Embryonic facial prominence (tissue), 1 donor: ENCODE measurements around the gene MAB21L1.

Experiments used
- DNase-seq: peaks from one replicate; pipeline ENCODE4 v3.0.0-alpha.2; 2016; ENCODE audit errors: extremely low spot score

Gene MAB21L1

DNA sequence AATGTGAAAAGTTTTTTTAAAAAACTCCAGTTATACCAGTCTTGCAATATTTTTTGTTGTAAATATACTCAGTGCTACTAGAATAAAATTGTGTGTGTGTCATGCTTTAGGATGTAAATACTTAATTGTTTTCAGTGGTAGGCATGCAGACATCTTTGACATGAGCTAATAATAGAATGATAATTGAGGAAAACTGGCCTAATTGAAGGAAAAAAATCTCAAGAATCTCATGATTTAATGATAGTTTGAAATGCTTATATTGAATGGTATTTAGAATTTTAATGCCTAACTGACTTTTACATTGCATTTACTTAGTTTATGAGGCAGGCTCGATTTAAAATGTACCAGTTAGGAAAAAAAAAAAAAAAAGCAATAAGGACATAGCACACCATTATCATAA lies 3.2 kb upstream of the MAB21L1 start:
- no peak for DNase-seq

DNA sequence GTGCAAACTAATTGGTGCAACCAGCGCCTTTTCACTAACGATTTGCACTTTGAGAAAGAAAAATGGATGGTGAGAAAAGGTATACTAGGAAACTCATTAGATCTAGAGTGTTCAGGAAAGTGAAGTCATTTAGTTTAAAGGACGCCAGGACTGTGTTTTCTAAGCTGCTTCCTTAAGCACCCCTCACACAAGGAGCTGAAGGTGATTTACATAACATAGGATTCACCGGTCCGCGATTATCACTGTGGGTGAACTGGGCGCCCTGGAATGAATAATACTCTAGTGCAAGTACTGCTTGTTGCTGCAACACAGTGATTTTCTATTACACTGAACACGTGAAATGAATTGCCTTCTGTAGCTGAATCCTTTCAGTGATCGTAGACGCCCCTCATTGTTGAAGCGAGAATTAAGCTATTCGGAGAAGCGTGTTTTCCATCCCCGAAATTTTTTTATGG lies 2.6 kb upstream of the MAB21L1 start:
- DNase-seq, result no peak

DNA sequence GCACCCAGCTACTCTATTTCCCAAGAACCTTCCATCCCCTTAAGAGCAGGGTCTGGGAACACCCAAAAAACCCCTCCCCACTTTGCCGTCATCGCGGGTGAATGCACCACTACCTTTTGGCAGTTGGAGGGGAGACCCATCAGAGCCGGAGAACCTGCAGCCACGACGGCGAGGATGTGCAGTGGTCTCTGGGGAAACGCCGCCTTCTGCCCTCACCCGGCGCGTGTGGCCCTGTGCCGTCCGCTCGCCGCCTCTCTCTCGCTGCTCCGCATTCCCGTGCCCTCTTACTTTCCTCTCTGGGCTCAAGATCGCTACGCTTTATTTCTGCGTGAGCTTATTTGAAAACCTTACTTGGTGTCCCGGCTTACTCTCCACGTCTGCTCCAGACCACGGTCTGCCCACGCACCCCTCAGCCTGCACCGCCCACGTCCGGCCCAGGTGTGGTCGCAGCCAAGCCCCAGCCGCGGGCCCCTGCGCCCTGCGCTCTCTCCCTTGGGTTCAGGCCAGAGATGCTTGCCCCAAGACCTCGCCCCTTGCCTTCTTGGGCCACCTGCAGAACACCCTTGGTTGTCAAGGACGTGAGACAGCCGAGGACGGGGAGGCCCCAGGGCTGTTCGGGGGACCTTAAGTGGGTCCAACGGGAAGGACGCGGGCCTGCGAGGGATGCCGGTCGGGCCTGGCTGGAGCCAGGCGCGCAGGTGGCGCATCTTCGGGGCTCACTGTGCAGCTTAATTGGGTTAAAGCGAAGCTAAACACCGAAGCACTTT lies 2.0 kb upstream of the MAB21L1 start:
- no peak for DNase-seq

DNA sequence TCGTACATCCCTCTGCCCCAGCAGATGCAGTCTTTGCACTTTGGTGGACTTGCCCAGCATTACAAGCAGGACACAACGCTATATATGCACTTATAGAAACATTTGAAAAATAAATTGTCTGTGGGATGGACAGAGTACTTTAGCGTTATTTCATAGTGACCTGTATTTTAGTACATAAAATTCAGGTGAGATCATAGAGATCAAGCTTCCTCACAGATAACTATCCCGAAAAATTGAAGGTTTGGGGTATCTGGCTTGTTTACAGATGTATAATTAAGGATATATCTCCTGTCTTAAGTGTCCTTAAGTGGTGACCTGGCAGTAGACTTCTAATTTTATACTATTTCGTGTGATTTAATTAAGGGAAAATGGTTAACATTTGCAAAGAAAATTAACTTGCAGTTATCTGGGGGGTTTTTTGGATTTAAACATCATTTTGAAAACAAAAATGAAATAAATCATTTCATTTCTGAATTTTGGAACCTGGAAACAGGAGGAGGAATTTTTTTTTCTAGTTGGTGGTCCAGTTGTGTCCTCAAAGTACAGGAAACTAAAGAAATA lies 977 bp upstream of the MAB21L1 start:
- no peak for DNase-seq

DNA sequence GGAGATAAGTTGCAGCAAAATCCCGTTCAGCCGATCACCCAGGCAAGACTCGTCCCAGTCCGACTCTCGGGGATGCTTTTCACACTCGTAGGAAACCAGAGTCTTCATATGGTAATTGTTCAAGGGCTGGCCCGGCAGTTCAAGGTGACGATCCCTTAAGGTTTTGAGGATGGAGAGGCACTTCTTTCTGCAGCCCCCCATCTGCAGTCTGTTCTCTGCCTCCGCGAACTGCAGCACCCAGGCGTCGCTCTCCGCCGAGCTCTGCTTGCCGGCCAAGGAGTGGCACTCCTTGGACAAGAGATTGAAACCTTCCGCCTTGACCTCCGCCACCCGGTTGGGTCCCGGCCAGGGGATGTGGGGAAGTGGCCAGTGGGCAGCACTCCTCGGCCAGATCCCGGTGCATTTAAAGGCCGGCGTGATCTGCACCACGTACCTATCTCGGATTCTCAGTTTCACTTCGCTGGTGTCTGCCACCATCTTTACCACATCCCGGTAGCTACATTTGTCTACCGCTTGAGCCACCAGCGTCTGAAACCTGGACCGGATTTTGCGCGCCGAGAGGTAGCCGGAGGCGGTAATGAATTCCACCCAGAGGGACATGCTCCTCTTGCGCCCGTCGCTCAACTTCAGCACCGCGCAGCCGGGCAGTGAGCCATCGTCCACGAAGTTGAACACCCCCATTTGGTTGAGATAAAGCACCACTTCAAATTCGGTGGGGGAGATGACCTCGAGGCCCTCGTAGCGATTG lies 1.1 kb downstream of the MAB21L1 start:
- no peak for DNase-seq

DNA sequence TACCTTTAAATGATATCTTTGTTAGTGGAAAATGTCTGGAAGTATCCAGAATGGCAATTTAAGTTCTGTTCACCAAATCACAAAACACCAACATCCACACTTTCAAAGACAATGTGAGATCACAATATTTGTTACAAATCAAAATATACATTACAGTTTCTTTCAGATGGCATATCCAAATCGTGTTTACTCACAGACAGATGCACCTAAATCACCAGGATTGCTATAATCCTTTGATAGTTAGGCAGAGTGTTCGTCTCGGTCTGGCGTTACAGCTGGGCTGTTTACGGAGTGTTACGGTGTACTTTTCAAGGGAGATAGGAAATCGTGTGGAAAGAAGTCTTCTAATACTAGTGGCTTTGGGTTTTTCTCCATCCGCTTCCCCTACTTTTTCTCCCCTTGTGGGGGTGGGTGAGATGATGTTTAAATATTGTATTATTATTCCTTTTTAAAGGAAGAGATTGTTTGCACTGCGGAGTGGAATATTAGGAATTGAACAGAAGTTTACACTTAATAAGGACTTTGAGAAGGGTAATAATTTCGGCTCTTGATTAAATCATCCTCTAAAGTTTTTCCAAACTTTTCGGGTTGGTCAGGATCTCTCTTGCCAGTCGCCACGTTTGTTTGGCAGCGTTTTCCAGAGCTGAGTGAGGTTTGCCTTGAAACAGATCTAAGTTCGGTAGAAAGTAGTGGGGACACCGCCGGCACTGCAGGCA lies 1.8 kb downstream of the MAB21L1 start:
- no peak for DNase-seq

DNA sequence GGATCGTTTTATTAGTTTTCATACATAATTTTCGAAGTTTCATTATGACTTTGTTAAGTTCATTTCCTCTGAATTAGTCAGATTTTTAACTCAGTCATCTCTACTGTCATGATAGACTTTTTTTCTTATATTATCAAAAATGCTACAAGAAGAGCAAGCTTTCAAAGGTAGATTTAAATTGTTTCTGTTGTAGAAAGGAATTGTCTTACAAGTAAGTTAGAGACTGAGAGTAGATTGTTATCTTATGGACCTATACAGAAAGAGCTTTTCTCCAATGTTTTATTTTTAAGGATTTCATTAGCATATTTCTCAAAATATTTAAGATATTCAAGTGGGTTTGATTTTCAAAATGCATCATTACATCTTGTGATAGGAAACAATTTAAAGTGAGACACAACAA lies 2.7 kb downstream of the MAB21L1 start:
- DNase-seq, result no peak

DNA sequence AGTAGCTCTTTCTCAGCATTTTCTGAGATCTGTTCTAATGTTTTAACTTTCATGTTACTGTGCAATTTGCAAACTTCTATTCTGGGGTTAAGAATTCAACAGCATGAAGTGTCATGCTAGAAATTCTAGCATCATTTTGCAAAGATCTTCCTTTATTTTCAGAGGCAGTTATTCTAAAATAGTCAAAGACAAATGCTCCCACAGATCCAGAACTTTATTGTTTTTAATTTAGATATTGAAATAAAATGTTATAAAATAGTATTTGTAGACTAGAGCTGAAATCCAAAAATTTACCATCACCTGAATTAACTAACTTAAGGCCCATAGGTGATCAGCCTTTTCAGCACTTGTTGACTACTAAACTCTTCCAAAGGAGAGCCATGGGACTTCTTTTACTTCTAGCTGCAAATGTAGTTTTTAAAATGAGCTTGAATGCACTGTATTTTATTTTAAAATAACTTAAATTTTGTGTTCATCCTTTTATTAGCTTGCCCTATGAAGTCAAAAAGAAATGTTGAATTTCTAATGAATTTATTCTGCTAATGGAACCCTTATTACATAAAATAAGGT lies 3.2 kb downstream of the MAB21L1 start:
- no peak for DNase-seq

DNA sequence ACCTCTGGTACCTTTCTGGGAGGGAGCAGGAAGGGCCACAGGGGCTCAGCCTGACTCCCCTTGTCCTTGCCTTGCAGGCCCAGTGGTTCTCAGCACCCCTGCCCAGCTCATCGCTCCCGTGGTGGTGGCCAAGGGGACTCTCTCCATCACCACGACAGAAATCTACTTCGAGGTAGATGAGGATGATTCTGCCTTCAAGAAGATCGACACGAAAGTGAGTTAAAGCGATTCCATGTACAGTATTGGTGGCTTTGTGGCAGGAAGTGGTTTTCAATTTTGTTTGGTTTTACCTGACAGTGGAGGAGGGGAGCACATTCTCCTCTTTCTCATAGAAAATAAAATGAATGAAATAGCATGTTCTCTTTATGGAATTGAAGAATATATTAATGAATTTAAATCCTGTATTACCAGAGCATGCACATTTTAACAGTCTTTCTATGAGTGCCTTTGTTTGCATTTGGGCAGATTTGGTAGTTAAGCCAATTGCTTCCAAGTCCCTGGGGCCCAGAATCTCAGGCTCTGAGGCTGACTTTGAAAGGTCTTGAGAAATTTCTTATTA lies 4.1 kb downstream of the MAB21L1 start:
- no peak for DNase-seq

DNA sequence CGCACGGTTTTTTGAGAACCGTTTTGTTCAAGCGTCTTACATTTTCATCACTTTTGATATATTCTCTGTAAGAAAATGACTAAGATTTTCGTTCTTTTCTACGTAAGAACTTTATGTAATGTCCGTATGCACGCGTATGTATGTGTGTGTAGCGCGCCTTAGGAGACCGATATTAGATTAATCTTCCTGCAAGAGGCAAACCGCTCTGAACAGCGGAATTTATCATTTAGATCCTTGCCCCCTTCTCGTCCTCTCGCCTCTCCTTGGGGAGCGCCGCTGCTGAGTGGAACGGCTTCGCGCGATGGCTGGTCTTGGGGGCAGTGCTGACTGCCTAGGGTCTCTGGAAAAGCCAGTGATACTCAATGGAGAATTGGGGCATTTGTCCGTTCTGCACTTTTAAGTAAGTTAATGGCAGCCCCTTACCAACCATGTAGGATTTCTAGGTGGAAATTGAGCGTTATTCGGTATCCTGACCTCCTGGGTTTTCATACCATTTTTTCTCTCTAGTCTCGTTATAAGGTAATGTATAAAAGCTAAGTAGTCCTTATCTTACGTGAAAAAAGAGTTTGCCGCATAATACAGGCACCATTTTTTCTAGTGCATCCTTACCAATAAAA lies 4.7 kb downstream of the MAB21L1 start:
- no peak for DNase-seq

DNA sequence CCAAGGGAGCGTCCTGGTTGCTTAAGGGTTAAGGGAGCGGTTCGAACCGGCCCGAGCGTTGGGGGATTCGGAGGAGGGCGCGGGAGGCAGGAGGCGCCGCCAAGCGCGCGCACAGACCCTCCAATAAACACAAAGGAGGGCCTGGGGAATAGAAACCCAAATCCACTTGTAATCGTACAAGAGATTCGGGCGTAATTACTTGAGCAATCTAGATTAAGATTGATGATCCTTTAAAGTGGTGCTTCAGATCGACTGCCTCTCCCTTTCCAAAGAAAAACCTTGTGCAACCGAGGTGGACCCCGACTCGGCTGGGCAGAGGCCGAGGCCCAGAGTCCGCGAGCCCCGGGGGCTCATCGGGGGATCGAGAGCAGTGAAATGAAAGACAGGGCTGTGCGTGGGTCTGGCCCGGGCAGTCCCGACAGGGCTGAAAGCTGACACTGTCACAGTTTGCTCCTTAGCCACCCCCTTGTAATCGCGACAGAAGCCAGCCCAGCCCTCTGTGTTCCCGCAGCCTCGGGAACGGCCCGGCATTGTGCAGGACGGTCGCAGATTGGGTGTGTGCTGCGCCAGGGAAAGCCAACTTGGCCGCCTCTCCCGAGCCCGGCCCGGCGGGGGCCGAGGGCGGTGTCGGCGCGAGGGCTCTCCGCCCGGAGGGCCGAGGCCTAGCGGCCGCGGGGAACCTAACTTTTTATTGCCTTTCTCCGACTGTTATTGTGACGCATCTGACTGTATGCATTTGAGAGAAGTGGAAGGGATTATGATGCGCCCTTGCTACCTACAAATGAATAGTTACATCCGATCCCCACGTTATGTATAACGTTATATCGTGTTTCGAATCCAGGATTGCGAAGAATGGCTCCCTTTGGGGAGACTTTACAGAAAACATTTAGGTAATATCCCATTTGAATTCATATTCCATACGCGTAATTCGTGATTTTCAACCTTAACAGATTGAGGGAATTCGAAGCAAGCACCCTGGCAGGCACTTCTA lies 5.5 kb downstream of the MAB21L1 start:
- DNase-seq, result peak; percentile 78

DNA sequence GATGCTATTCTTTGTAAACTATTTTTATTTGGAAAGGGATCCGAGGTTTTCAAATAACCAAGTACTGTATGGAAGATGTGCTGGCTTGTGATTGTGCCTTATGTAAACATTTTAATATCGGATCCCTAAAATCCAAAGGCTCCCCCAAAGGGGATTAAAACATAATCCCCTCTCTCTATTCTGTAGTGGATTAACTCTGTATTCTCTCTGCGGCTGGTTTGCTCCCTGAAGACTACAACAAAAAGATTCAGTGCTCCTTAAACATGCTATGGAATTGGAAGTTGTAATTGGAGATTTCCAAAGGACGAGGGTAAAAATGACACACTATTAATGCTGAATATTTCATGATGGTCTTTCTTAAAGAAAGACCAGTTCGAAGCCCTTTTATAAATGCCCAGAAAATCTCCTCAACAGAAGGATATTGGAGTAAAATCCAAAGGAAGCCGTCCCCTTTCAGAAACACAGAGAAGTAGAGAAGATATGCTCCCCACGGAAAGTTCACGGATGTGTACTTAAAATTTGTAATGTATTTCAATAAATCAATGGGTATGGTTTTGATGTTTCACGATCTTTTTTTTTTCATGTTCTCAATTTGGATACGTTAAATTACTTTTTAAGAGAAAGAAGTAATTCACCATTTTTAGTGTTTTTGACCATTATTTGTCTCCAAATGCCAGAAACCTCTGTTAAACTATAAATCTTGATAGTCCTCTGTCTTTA lies 6.5 kb downstream of the MAB21L1 start:
- no peak for DNase-seq

DNA sequence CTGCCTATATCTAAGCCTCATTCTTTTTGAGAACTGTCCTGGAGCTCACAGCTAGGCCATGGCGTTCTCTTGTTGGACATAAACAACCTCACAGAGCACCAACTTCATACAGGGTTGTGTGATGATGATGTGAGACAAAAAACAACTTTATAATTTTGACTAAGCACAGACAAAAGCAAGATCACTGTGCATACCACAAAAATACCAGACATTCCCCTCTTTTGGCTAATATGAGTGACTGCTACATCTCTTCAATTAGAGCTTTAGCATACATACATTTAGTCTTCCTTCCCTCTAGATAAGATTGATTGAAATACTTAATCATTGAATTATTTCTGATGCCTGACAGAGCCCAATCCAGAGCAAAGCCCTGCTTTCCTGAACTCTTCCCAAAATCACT lies 8.3 kb downstream of the MAB21L1 start:
- no peak for DNase-seq

DNA sequence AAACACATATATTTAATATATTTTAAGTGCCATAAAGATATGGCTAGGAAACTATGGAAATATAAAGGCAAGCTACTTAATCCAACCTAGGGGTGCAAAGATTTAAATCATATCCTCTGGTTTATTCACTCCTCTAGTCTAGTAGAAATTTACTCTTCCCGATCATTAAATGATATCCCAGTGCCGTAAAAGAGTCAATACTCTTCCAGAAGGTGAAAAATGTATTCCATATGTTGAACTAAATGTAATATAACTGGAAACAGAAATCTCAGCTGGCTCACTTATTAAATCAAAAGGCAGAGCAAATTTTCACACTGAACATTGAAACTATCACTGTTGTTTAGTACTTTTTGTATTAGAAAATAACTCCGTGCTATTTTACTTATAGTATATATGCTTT lies 11.1 kb downstream of the MAB21L1 start:
- DNase-seq, result no peak

DNA sequence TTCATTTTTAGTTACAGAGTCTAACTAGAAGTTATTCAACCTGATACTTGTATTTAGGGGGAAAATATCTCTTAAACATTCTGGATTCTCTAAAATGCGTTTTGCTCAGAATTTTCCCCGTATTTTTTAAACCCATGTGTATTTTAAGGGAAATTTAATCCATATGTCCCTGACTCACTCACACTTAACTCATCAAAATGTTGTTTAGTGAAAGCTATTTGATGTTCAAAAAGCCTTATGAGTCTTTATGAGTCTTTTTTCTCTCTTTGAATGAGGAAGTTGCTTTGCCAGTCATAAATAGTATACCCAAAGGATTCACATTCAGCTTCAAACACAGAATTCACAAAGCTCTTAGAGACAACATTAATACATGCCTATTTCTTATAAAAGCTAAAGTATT lies 16.4 kb downstream of the MAB21L1 start:
- DNase-seq, result no peak

DNA sequence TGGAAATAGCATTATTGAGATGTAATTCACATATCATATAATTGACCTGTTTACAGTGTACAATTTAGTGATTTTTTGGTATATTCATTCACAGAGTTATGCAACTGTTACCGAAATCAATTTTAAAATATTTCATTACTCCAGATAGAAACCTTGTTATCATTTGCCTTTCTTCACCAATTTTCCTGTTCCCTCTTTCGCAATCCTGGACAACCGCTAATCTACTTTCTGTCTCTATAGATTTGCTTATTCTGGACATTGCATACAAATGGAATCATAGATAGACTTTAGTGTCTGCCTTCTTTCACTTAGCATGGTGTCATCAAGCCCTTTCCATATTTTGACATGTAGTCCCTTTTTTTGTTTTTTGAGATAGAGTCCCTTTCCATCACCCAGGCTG lies 19.2 kb downstream of the MAB21L1 start:
- no peak for DNase-seq

DNA sequence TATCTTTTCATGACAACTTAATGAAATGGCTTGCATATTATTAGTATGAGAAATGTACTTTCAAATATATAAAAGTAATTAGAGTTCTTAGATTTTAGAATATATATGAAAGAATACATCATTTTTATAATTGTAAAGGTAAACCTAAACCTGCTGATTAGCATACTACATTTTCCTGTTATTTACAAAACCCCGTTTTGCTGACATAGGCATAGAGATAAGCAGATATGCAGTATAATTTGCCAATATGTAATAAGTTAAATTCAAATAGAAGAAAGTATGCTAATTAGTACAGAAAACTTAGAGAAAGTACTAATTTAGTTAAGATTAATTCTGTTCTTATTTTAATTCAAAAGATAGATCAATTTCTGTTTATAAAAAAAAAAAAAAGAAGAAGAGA lies 21.5 kb downstream of the MAB21L1 start:
- DNase-seq, result no peak

DNA sequence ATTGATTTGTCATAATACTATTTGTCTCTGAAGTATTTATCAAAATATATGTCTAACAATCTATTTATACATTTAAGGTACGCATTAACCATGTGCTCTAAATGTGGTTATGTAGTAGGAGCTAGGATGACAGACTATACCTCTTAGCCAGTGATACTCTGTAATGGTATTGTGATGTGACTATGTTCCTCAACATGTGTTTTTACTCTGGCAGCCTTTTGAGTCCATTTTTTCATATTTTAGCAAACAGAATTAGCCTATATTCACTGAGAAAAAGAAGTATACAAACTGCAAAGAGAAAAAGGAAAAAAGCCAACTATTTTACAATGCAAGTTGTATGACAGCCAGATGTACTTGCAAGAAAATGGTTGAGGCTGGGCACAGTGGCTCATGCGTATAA lies 26.7 kb downstream of the MAB21L1 start:
- DNase-seq, result no peak

DNA sequence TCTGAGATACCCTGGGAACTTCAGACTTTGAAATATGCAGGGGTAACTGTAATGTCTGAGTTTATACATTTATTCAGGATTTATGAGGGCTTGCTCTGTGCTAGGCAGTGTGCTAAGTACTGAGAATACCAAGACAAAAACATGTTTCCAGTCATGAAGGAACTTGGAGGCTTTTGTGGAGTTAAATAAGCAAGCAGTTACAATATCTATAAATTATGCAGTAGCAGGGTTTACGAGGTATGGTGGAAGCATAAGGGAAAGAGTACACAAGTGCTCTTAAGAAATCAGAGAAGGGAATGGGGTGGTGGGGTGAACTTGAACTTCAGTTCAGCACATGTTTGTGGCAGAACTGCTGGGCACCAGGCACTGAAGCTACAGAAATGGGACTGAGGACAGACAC lies 28.0 kb downstream of the MAB21L1 start:
- DNase-seq, result no peak
